Fibroblast of peridontal ligament (primary cell): ENCODE measurements around the gene IQCC.

Source experiments
- DNase-seq: peaks from one replicate; pipeline ENCODE4 v3.0.0-alpha.2; 2010; ENCODE audit errors: extremely low read depth

IQCC gene

GRCh38 chr1:32195972-32196823 lies 9.3 kb upstream of the IQCC start:
- peak; percentile 28 for DNase-seq

- no peak for DNase-seq
These were observed 8.4 kb upstream of the IQCC start for GRCh38 chr1:32197074-32197473.

GRCh38 chr1:32197837-32198236 lies 7.6 kb upstream of the IQCC start:
- DNase-seq: no peak

DNA sequence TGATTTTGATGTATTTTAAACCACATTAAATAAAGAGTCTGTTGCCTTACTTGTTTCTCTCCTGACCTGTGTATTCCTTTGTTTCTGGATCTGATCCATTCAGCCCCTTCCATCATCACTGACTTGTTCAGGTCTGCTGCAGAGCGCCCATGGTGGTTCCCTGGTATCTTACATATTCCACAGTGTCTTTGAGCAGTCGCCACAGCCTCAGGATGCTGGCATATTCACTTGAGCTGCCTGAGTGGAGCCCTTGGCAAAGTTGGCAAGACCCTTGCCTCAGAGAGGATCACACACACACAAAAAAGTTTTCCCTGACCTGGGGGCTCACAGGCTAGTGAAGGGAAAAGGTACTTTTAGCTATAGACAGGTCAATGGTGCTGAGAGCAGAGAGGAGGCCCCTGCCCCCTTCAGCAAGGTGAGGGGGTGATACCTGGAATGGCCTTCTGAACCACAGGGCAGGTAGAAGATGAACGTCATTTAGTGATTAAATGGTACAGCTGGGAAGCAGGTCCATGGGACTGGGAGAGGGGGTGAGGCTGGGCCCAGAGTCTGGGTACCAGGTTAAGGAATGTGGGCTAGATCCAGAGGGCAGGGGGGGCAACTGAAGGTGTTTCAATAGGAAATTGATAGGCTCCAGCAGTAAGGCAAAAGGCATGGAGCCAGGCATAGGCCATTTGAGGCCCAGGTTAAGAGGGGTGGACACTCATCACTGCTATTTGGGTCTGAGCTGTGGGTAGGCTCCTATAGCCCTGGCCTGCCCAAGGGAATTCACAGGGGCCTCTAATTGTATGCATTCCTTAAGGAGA lies 7.0 kb upstream of the IQCC start:
- no peak for DNase-seq

- no peak for DNase-seq
These were observed 6.3 kb upstream of the IQCC start for GRCh38 chr1:32199043-32199716.

GRCh38 chr1:32199717-32200072 lies 5.8 kb upstream of the IQCC start:
- peak; percentile 32 for DNase-seq

- DNase-seq: peak; percentile 75
These were observed 5.1 kb upstream of the IQCC start, which contains the start of gene CCDC28B for GRCh38 chr1:32200226-32201010. TSS of gene CCDC28B (plus strand) at chr1:32200595. CDS start at chr1:32201936, 1,341 bp downstream.

GRCh38 chr1:32201011-32201855 lies 4.2 kb upstream of the IQCC start:
- DNase-seq: peak; percentile 50

DNA sequence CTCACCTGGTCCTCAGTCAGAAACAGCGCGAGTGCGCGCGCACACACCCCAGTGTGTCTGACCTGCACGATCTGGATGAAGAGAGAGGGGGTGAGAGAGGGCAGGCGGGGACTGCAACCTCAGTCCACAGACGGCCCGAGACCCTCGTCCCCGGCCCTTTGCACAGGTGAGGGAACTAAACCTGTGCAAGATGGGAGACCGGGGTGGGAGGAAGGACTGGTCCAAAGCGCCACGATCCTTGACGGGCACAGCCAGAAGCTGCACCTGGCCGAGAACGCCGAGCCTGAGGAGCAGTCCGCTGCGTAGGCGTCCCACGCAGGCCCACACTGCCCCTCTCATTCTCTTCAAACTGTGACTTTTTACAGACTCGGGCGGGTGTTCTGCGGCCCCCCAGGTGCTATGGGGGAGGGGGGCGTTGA lies 519 bp upstream of the IQCC start:
- no peak for DNase-seq

DNA sequence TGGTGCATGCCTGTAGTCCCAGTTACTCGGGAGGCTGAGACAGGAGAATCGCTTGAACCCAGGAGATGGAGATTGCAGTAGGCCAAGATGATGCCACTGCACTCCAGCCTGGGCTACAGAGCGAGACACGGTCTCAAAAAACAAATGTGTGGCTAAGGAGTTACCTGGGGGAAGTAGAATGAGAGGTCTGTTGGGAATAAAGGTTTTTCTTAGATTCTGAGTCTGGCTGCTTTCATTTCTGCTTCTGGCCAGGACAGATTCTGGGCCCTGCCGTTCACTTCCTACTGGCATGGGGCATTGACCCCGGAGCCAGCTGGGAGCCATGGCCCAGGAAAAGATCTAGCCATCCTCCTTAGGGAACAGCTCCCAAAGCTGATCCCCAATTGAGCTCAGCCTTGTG lies 3.0 kb downstream of the IQCC start:
- DNase-seq: no peak

DNA sequence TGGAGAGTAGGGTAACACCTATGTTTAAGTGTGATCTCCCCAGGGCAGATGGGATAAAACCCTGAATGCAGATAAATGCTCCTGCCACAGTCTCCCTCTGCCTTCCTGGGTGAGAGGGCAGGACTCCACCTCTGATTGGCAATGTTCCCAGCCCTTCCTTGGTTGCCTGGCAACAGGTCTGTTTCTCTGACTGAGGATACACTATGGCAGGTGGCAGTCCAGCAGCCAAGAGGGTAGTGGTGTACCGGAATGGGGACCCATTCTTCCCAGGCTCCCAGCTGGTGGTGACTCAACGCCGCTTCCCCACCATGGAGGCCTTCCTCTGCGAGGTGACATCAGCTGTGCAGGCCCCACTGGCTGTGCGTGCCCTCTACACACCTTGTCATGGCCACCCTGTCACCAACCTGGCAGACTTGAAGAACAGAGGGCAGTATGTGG lies 3.4 kb downstream of the IQCC start, which contains the start of gene DCDC2B:
TSS of gene DCDC2B (plus strand) at position 199 of the 438 bp plus-strand sequence. CDS start at position 204, 5 bp downstream.
- DNase-seq: no peak

DNA sequence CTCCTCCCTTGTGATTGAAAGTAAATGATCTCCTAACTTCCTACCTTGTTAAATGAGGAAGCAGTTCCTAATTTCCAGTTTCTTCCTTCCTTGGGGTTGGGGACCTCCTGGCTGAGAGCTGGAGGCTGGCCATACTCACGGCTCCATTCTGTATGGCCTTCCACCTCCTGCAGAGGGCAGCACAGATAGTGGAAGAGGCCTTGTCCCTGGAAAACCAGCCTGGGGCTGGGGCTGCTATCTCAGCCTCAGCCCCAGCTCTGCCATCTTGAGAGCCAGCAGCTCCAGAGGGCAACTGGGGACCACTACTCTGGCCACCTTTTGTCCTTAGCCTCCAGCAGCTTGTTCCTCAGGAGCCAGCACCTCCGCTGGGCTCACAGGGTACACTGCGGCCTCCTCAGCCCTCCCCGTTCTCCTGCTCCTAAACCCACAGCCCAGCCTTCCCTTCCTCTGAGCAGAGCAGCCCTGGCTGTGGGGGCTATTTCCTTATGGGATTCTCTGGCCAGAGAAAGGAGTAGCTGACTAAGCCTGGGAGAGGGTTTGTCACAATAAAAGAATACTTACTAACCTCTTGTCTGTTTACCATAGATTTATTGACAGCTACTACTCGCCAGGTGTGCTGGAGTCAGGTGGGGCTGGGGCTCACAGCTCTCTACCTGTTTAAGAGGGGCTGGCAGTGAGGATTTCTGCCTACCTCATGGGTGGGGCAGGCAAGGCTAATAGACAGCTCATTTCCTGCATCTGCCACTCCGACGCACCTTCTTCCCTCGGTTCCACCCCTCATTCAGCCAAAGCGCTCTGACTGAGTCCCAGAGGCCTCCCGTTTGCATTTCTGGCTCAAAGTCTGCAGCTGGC lies 10.4 kb downstream of the IQCC start:
- peak; percentile 65 for DNase-seq

DNA sequence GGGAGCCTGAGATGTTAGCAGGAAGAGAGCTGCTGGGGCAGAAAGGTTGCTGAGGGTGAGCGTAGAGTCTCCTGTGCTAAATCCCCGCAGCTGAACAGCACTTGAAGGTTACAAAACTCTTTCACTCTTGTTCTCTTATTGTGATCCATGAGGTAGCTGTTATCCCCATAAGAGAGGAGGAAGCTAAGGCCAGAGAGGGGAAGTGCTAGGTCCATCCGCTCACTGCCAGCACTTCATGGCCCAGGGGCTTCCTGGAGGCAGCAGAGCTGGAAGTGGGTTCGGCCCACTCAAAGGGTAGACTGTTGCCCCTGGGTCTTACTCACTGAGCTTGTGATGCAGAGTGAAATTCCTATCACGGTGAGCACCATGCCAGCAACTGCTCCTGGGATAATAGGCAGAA lies 11.1 kb downstream of the IQCC start:
- DNase-seq: no peak

GRCh38 chr1:32219022-32219421 lies 13.6 kb downstream of the IQCC start:
- DNase-seq: peak; percentile 37

GRCh38 chr1:32220746-32221580 lies 15.5 kb downstream of the IQCC start:
- no peak for DNase-seq

GRCh38 chr1:32221581-32221979 lies 16.1 kb downstream of the IQCC start:
- no peak for DNase-seq

- DNase-seq: peak; percentile 91
These were observed 16.7 kb downstream of the IQCC start, which contains the start of the genes EIF3I and TMEM234 for GRCh38 chr1:32221980-32222755. TSS of gene EIF3I (plus strand) at chr1:32222407. CDS start at chr1:32222442, 35 bp downstream. TSS of gene TMEM234 (minus strand) at chr1:32222353. CDS start at chr1:32222322, 31 bp downstream.
